EH (cell line): ENCODE data around the gene CDH2.

ENCODE experiments used
- DNase-seq: peaks from one replicate; pipeline ENCODE4 v3.0.0-alpha.2; 2015; ENCODE audit warnings: low read depth

Gene CDH2

DNA sequence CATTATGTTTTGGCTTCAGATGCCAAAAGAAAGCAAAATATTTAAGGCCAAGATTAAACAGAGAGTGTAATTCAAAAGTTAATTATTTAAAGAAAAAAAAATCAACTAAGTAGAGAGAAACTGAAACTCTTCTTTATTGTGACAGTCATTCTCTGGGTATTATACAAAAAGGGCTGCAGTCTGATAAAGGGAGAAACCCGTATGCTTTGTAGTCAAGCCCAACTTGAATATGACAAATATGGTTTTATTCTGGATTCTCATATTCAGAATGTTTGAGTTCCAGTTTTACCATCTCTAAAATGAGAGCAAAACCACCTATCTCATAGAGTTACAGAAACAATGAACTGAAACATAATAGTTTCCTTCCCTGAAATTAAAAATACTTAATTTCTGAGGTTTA, 8.2 kb downstream of the CDH2 start:
- DNase-seq: no peak

DNA sequence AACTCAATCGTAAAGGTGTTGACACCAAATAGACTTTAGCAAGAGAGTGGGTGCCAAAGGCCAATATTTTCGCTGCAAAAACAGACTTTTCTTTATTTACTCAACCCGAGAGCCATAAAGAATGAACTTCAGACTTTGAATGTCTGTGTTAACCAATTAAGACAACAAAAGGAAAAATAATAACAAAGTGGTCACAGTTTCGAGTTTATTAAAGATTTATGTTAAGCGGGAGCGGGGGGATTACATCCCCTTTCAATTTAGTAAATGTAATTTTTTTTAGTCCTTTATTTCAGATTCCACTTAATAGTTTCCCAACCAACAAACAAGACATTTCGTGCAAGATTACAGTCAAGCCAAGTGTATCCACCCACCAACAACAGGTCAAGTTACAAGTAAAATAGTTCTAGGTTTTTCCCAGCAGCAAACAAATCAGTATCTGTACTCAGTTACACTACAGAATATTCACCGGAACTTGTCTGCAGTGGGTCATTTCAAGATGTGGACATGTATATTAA, 9.0 kb downstream of the CDH2 start:
- no peak for DNase-seq

DNA sequence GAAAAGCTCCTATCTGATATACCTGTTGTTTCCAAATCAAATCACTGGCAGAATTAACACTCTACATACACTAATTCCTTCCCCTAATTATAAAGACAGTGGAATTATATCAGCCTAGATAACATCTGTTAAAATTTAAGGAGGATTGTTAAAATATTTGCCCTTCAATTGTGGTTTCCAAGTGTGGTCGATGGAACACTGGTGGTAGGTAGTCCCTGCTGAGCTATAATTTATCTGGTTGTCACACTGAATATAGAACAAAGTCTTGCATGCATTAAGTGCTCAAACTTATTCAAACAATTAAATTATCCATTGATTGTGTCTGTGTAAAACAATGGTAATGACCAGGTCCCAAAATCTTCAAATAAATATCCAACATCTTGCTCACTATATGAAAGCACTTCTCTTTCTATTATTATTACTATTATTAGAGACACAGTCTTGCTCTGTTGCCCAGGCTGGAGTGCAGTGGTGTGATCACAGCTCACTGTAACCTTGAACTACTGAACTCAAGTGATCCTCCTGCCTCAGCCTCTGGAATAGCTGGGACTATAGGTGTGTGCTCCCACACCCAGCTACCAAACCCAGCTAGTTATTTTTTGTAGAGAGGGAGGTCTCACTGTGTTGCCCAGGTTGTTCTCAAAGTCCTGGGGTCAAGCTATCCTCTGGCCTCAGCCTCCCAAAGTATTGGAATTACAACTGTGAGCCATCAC, 12.0 kb downstream of the CDH2 start:
- peak; percentile 33 for DNase-seq

DNA sequence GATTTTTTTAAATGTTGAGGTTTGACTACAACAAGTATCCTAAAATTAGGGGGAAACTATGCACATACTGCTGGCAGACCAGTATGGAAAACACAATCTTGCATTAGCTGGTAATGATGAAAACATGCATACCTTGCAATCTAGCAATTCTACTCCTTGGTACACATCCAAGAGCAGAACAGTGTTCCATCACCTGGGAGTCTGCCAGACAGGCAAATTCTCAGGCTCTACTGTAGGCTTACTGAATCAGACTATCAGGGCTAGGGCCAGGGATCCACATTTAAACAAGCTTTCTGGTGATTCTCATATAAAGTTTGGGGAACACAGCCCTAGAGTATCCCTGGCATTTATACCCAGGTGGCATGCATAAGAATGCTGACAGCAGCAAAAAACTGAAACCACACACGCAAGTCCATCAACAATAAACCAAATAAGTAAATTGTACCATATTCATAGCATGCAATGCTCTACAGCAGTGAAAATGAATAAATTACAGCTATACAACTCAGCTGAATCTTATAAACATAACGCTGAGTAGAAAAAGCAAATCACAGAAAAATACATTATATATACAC, 13.6 kb downstream of the CDH2 start:
- DNase-seq: peak; percentile 75

DNA sequence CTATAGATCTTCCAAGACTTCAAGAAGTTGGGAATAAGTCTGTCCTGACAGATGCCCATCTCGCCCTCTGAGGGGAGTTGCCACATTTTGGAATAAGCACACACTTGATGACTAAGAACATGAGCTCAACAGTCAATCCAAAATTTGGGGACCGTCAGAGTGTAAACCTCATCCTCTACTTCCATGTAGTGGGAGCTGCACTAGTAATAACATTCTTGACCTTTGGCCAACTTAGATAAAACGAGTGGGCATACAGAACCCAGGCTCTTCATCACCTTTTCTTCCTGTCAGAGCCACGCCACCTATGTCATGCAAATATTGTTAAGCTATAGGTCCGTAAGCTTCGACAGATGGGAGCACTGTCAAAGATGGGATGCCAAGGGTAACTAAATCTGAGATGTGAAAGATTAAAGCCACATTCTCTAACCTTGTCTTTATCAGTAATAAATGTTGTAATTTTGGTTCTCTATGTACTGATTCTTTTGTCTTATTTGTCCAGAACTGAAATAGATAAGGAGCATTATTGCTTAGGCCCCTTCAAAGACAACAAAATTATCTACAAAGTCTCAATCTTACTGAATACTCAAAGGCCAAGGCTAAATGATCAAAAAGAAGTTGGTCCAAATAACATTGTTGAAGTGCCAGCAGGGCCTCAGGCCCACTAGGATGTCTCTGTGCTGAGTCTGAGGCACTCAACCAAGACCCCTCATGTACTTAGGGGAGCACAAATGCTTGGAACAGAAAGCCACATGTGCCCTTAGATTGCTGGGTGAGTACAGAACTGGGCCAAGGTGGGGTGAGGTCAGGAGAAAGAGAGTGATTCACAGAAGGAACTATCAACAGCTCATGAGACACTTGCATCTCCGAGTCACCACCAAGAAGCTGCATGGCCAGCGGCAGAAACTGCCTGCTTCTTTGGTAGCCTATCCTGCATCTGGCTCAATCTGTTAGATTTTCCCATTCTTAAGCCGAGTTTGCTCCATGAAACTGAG, 15.0 kb downstream of the CDH2 start:
- peak; percentile 70 for DNase-seq

DNA sequence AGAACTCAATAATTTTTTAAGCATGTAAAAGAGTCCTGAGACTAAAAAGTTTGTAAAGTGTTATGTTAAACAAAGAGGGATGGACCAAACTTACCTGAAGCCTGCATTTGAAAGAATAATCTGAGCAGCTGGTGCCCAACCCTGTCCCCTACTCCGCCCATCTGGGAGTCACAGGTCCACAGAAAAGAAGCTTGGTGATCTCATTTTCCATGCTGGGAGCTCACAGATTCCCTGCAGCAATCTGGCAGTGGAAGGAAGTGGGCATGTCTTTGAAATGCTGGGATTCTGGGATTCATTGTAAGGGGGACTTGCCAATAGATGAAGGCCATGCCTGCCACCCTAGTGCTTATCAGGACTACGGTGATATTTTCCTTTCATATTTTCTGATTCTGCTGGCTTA, 17.9 kb downstream of the CDH2 start:
- peak; percentile 47 for DNase-seq

DNA sequence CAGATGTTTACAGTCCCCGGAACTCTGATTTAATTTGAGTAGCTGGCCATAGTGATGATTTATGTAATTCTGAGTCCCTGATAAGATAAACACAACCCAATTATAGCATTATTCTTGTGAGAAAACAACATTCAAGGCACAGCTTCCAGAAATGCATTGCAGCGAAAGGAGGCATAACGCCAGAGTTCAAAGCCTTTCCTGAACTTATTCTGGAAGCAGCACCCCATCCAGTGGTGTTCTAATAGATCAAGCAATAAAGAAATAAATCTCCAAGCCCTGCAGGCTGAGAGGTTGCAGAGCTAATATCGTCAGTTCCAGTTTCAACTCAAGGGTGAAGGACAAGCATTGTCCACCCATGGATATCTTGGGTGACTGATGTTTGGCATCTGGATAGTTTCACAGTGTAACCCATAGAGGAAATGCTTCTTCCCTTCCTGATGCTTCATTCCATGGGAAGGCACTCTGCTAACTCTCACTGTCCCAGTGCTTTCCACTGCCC, 18.8 kb downstream of the CDH2 start:
- DNase-seq: no peak

DNA sequence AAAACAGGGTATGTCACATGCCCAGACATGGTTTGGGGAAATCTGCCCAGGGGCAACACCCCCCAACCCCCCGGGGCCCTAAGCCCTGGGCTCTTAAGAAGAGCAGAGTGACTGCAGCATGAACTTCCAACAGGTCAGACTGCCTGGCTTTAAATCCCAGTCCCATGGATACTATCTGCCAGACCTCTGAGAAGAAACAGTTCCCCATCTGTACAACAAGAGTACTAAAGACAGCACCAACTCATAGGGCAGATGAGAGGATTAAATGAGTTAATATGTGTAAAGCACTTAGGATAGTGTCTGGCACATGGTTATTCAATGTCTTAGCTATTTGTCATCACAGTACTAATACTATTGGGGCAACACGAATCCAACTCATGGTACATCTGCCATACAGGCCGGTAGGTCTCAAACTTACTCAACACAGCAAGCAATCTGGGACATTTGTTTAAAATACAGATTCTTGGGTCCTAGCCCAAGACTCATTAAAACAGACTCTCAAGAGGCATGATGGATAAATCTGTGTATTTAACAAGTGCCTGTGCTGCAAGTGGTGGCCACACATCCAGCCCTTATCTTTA, 23.4 kb downstream of the CDH2 start:
- peak; percentile 49 for DNase-seq

DNA sequence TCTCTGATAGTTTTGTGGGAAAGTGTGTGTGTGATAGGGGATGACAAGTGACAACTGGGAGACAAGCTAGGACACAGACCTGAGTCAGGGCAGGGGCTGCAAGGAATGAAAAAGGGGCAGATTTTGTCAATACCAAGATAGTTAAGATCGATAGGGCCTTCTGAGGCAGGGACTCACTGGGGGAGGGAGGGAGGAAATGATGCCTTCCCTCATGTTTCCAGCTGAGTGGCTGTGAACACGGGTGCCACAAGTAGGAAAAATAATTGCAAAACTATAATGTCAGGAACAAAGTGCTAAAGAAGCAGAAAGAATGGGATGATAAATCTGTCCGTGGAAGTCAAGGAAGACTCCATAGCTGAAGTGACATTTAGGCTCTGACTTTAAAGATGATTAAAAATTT, 24.2 kb downstream of the CDH2 start:
- DNase-seq: no peak

DNA sequence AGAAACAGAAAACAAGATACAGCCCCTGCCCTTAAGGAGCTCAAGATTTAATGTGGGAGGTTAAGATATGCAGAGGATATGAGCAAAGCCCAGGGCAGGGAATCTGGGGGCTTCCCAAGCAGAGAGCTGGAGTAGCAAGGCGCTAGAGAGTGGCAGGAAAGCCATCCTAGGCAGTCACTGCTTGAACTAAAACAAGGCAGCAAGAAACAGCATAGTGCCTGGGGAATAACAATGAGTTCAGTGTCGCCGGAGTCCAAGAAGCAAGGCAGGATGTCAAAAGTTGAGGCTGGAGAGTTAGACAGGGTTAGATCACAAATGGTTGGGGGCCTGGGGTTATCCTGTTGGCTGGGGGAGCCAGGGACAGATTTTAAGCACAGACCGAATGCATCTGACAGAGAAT, 24.6 kb downstream of the CDH2 start:
- no peak for DNase-seq

DNA sequence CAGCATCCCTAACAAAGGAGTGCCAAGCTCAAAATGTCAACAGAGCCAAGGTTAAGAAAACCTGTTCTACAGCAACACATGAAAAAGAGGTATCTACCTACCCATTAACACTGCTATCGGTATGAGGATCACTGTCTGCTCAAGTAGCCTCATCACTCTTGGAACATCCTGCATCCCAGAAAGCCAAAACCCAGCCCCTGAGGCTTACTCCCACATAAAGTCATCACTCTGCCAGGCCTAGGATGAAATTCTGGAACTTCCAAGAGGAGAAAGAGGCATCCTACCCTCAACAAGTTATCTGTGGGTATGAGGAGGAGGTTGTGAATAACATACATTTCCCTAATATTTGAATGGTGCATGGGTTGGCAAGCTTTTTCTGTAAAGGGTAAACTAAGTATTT, 25.5 kb downstream of the CDH2 start:
- no peak for DNase-seq

DNA sequence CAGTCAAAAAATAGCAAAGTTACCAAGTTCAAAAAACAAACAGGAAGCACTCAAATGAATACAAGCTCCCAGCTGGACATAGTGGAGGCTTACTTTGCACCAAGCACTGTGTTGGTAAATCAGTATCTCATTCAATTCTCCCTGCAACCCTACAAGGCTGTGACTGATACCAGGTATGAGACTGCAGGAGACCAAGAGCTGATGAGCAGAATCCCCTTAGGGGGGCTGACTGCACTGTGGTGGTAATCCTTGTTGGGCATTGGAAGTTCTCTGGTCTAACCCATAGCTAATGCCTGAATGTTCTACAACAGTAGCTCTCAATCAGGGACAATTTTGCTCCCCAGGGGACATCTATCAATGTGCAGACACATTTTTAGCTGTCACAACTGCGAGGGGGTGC, 26.0 kb downstream of the CDH2 start:
- no peak for DNase-seq

DNA sequence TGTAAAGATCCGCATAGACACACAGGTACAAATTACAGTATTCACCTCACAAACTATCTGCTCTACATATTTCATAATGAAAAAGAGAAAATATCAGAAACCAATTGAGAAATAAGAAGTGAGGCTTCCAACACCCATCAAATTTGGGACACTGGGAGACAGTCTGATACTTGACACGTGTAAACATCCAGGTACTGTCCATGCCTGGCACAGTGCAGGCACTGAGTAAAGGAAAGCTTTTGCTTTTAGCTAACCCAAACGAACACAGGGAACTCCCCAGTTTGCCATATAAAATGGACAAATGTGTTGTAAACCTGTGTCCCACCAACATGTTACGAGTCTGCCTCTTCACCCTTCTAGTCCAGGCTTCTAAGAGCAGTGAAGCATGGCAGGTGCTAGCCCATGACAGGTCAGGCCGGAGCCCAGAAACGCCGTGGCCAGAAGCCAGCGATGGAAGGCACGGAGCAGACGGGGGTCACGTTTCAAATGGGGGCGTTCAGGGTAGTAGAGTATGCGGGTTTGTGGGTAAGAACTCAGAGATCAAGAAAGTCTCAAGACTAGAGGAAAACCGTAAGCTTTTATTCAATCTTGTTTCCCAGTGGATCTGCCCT, 27.0 kb downstream of the CDH2 start:
- no peak for DNase-seq

DNA sequence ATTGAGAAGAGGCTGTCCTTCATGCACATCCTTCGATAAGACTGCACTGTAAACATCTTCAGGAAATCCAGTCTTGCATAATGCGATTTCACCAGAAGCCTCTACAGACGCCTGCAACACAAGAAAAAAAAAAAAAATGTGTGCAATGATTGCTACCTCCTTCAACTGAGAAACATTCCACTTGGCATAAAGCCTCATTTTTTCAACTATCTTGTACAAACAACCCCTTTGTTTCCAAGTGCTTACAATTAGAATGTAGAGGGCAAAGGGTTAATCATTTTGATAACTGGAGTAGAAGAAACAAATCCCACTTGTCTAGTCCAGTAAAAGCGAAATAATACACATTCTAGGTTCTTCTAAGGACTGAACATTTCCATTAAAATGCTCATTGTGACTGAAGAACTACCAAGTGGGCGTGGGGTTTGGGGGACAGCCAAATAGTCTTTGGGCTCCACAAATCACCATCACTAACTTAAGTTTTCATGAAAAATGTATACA, 29.2 kb downstream of the CDH2 start:
- peak; percentile 65 for DNase-seq

DNA sequence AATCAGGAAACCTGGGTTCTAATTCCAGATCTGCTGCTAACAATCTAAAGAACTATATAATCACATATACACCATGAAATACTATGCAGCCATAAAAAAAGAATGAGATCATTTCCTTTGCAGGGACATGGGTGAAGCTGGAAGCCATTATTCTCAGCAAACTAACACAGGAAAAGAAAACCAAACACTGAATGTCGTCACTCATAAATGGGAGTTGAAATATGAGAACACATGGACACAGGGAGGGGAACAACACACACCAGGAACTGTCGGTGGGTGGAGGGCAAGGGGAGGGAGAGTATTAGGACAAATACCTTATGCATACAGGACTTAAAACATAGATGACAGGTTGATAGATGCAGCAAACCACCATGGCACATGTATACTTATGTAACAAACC, 33.2 kb downstream of the CDH2 start:
- DNase-seq: no peak

DNA sequence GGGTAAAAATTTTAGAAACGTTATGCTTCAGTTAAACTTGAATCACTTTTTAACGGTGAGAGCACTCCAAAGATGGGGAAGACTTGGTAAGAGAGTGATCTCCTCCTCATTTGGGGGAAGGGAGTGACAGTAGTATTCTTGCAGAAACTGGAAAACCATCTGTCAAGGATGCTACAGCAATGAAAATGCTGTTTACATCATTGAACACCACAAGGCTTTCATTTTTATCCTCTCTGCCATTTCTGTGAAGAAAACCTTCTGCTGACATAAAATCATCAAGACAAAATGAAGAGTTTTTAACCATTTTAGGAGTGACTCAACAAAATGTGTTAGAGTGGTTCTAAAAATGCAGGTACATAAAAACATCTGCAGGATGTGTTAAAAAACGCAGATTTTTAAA, 38.1 kb downstream of the CDH2 start:
- DNase-seq: no peak

DNA sequence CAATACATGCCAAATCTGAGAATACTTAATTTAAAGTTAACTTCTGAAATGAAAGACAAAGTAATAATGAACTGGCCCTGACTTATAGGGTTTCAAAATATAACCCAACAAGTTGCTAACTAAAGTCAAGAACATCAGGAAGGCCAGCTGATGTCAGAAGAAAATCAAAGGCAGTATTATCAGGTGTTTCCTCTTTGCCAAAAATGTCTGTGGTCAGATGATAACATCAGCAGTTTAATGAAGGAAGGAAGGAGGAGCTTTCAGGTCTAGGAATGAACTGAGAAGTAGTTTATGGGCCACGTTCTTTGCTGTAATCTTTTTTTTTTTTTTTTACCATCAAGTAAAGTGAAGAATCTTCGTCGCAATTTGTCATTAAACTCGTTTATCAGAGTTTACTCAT, 40.9 kb downstream of the CDH2 start:
- no peak for DNase-seq

DNA sequence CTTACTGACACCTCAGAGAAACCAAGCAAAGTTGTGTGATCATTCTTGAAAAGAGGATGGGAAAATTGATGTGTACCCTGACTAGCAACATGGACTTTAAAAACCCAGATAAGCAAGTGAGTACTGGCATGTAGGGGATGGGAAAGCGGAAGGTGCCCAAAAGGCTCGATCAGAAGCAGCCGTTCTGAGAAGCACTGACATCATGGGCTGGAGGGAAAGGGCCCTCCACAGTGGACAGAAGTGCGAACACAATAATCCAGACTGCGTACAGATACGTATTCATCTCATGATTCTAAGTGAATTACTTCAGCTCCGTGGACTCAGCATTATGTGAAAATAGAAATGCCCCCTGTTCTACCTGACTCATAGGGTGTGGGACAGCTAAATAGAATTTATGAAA, 42.2 kb downstream of the CDH2 start:
- no peak for DNase-seq

DNA sequence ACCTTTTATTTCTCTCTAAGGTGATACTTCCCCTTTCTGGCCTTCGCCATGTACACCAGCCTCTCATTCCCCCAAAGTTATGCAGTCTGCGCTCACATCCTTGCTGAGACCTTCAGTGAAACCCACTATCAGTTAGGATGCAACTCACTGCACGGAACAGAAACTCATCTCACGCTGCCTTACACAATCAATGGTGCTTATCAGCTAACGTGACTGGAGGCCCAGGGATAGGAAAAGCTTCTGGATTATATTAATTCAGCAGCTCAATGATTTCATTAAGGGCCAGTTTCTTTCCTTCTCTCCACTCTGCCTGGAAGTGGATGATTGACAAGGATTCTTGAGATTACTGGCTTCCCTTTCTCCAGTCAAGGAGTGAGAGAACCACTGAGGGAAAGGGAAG, 44.8 kb downstream of the CDH2 start:
- DNase-seq: no peak

DNA sequence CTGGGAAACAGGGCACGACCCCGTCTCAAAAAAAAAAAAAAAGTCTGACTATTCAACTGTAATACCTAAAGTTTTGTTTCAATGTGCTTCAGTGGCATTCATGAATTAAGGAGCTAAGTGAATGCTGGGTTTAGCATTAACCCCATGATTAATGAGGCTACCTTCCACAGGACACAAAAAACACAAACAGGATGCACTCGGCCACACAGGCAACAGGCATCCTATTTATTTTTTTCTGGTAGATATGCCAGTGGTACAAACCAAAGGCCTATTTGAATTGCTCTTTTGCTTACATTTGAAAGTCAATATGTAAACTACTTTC, 48.3 kb downstream of the CDH2 start:
- DNase-seq: no peak

DNA sequence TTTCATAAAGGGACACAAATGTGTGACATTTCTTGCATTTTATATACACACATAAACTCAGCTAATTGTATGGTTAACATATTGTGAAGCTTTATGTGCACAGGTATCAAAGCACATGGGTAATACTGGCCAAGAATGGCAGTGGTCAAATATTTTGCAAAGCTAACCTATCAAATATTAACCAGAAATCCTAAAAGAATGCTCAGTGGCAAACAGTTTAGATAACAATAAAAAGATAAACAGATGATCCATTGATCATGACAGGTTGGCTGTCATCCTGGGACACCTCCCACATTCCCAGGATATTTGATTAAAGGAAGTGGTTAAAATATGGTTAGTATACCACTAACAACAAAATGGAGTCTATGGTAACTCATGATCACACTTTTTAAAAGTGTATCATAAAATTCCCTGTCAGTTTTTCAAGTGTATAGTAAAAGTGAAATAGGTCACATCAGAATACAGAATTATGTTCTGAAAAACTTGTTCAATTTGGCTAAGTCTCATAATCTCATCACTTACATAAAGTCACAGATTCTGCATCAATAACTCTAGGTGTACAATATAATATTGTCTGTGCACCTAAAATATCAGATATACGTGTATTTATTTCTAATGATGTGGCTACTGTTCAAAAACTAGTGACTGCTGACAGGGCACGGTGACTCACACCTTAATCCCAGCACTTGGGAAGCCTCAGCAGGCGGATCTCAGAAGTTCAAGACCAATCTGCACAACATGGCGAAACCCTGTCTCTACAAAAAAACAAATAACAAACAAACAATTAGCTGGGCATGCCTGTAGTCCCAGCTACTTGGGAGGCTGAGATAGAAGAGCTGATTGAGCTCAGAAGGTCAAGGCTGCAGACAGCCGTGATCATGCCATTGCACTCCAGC, 48.9 kb downstream of the CDH2 start:
- peak; percentile 48 for DNase-seq
